Suppressor macrophage treated with lipopolysaccharide for 1 hour (primary cell): ENCODE measurements around the gene ZFYVE28.

Experiments
- DNase-seq, 3 donors: peaks; one replicate each; pipeline ENCODE4 v3.0.0-alpha.2; 2020 to 2022

ZFYVE28 gene

GRCh38 chr4:2302387-2303119 is 115.9 kb downstream of the ZFYVE28 start:
- no peak for DNase-seq

- DNase-seq, result no peak
Measured at GRCh38 chr4:2301806-2302205, 116.6 kb downstream of the ZFYVE28 start.

GRCh38 chr4:2301225-2301642 is 117.2 kb downstream of the ZFYVE28 start:
- DNase-seq, result no peak

- DNase-seq, result no peak
Measured at GRCh38 chr4:2300431-2301224, 117.8 kb downstream of the ZFYVE28 start.

GRCh38 chr4:2299794-2300193 is 118.7 kb downstream of the ZFYVE28 start:
- DNase-seq, result no peak

GRCh38 chr4:2298532-2298991 is 119.9 kb downstream of the ZFYVE28 start:
- no peak for DNase-seq

GRCh38 chr4:2297606-2298531 is 120.6 kb downstream of the ZFYVE28 start:
- no peak for DNase-seq

GRCh38 chr4:2296631-2297601 is 121.5 kb downstream of the ZFYVE28 start:
- DNase-seq, result no peak

GRCh38 chr4:2295900-2296442 is 122.5 kb downstream of the ZFYVE28 start:
- no peak for DNase-seq

- DNase-seq, result no peak
Measured at GRCh38 chr4:2295500-2295899, 122.9 kb downstream of the ZFYVE28 start.

GRCh38 chr4:2292646-2293108 is 125.8 kb downstream of the ZFYVE28 start:
- DNase-seq, result no peak

GRCh38 chr4:2291705-2292645 is 126.5 kb downstream of the ZFYVE28 start:
- no peak for DNase-seq

GRCh38 chr4:2290974-2291704 is 127.3 kb downstream of the ZFYVE28 start:
- DNase-seq, result peak in 1 of 3 donors; percentile 7

- DNase-seq, result no peak
Measured at GRCh38 chr4:2290488-2290887, 128.0 kb downstream of the ZFYVE28 start.

GRCh38 chr4:2289955-2290333 is 128.5 kb downstream of the ZFYVE28 start:
- DNase-seq, result no peak

- DNase-seq, result no peak
Measured at GRCh38 chr4:2289311-2289954, 129.0 kb downstream of the ZFYVE28 start.

- no peak for DNase-seq
Measured at GRCh38 chr4:2288051-2288541, 130.3 kb downstream of the ZFYVE28 start.

- DNase-seq, result no peak
Measured at GRCh38 chr4:2287594-2287915, 130.9 kb downstream of the ZFYVE28 start.
